ENCODE data around the gene ADARB2. TPM values are rescaled to one million over a fixed set of nuclear protein-coding genes. Genes with fewer than 3 reads are reported as not detected.

The ADARB2 gene
- total and polyA plus RNA-seq, 10 of the 15 experiments (the other 5 are each of a cell fraction or from before 2014, with no cell fraction given), result 0.02 to 4.1 (median 0.76) TPM

- no peaks in the 10 kb centered on the region for H3K9me3 ChIP-seq (replicated peaks; ENCODE audit: control insufficient read depth, insufficient read depth, low read length)
- in situ Hi-C loops (cut with MboI), result no loop called here
- no TSS peak for BruUV-seq (replicated peaks)
- H2AFZ ChIP-seq (ENCODE audit: control insufficient read depth, low read depth, low read length), result no peak overlapping the region
- H3K36me3 ChIP-seq (ENCODE audit: control insufficient read depth in 2 of 2, insufficient read depth in 2 of 2, low read length in 1 of 2), result no peaks in the 10 kb centered on the region
- H3K79me2 ChIP-seq (ENCODE audit: control insufficient read depth, insufficient read depth, low read length), result no peaks in the 10 kb centered on the region
- no peak overlapping the region for H3K27ac ChIP-seq (ENCODE audit: control insufficient read depth, insufficient read depth)
- CTCF ChIA-PET, result no interaction called here
- no peaks in the 10 kb centered on the region for H4K20me1 ChIP-seq (ENCODE audit: control insufficient read depth, insufficient read depth)
- H3K4me3 ChIP-seq, result no peak overlapping the region
- no peak overlapping the region for H3K9ac ChIP-seq (ENCODE audit: control insufficient read depth, insufficient read depth, low read length)
- POLR2A ChIA-PET, result no interaction called here
- intact Hi-C loops (cut with micrococcal nuclease; ENCODE audit: unreplicated experiment), result no loop called here
- H3K4me2 ChIP-seq (ENCODE audit: control insufficient read depth, insufficient read depth), result no peak overlapping the region
- TF ChIP-seq RUNX3 (IDR thresholded peaks at IDR 0.05; ENCODE audit: low read length) (0 out of 2 replicates have a peak, but pooled peaks have one; percentile 8), MAX (IDR thresholded peaks at IDR 0.05; ENCODE audit: low read depth, low read length) (no peak)
- SMC1A ChIA-PET (ENCODE audit: uncharacterized antibody, unreplicated experiment), result interaction anchor here (0.7 kb wide), 1 partner anchor 607 kb away, joined by 3 read pairs; no protein-coding TSS in a partner anchor
- FAIRE-seq (no peak), ATAC-seq (peak; percentile 28; the same call in 2 of the 3 replicates), DNase-seq (ENCODE audit: low read depth, low spot score) (no peak)
- RAD21 ChIA-PET (ENCODE audit: unreplicated experiment), result no interaction called here
- WGBS (ENCODE audit: insufficient coverage, insufficient replicate concordance, low lambda C conversion rate, missing lambda C conversion rate), result 53% methylated on average over 11 of the region's 11 CpGs
- H3K27me3 ChIP-seq (replicated peaks in 1 of 2; ENCODE audit: control insufficient read depth in 2 of 2, insufficient read depth in 2 of 2, low read length in 1 of 2), result no peaks in the 10 kb centered on the region; a peak in 1 of 4 replicates
- no peaks in the 10 kb centered on the region; the same call in 1 of the 2 replicates for H3K4me1 ChIP-seq (ENCODE audit: control insufficient read depth, insufficient read depth, low read length)
Observed at GRCh38 chr10:1609648-1609970, 127.7 kb downstream of the ADARB2 start.

- FAIRE-seq, result no peak
- WGBS (ENCODE audit: insufficient coverage, insufficient replicate concordance, low lambda C conversion rate, missing lambda C conversion rate), result 21% methylated on average over 28 of the region's 28 CpGs
- Histone ChIP-seq H3K27me3 (replicated peaks in 1 of 2; ENCODE audit: control insufficient read depth in 2 of 2, insufficient read depth in 2 of 2, low read length in 1 of 2) (no peaks in the 10 kb centered on the region; a peak in 1 of 4 replicates), H3K36me3 (ENCODE audit: control insufficient read depth in 2 of 2, insufficient read depth in 2 of 2, low read length in 1 of 2) (no peaks in the 10 kb centered on the region), H3K27ac (ENCODE audit: control insufficient read depth, insufficient read depth) (no peak overlapping the region), H2AFZ (ENCODE audit: control insufficient read depth, low read depth, low read length) (no peak overlapping the region), H3K9me3 (replicated peaks; ENCODE audit: control insufficient read depth, insufficient read depth, low read length) (no peaks in the 10 kb centered on the region), H3K9ac (ENCODE audit: control insufficient read depth, insufficient read depth, low read length) (no peak overlapping the region), H3K4me3 (no peak overlapping the region), H3K4me1 (ENCODE audit: control insufficient read depth, insufficient read depth, low read length) (no peaks in the 10 kb centered on the region; the same call in 1 of the 2 replicates), H3K4me2 (ENCODE audit: control insufficient read depth, insufficient read depth) (no peak overlapping the region), H3K79me2 (ENCODE audit: control insufficient read depth, insufficient read depth, low read length) (no peaks in the 10 kb centered on the region), H4K20me1 (ENCODE audit: control insufficient read depth, insufficient read depth) (no peaks in the 10 kb centered on the region)
- no TSS peak for BruUV-seq (replicated peaks)
- ChIA-PET SMC1A (ENCODE audit: uncharacterized antibody, unreplicated experiment) (interaction anchor here (0.7 to 1.0 kb wide), 2 partner anchors 13 to 607 kb away, joined by 3 read pairs; no protein-coding TSS in a partner anchor), CTCF (no interaction called here), POLR2A (no interaction called here), RAD21 (ENCODE audit: unreplicated experiment) (no interaction called here)
- in situ Hi-C loops (cut with MboI), result no loop called here
- intact Hi-C loops (cut with micrococcal nuclease; ENCODE audit: unreplicated experiment), result no loop called here
- ATAC-seq, result peak; percentile 41; the same call in 2 of the 3 replicates
- no peak for DNase-seq (ENCODE audit: low read depth, low spot score)
- TF ChIP-seq KAT2A (conservative IDR thresholded peaks at IDR 0.05; ENCODE audit: control insufficient read depth, low read depth, low read length), result no peak
- TF ChIP-seq MEF2A (IDR thresholded peaks at IDR 0.05; ENCODE audit: insufficient read depth, low read depth, low read length), result no peak
- TF ChIP-seq CREM (IDR thresholded peaks at IDR 0.05; ENCODE audit: low read depth), result no peak
- TF ChIP-seq CREB1 (IDR thresholded peaks at IDR 0.05; ENCODE audit: low read depth), result no peak
- TF ChIP-seq LARP7 (IDR thresholded peaks at IDR 0.05), result no peak
- TF ChIP-seq RCOR1 (conservative IDR thresholded peaks at IDR 0.05; ENCODE audit: low read depth, low read length), result no peak
- TF ChIP-seq ASH2L (IDR thresholded peaks at IDR 0.05; ENCODE audit: borderline replicate concordance, low read depth), result no peak
- TF ChIP-seq USF1 (IDR thresholded peaks at IDR 0.05; ENCODE audit: borderline replicate concordance, extremely low read length, insufficient read depth, low read depth, low read length), result no peak
- no peak for TF ChIP-seq NFIC (IDR thresholded peaks at IDR 0.05; ENCODE audit: low read depth, low read length)
- TF ChIP-seq ZNF592 (IDR thresholded peaks at IDR 0.05), result no peak
Observed at GRCh38 chr10:1608851-1609647, 128.3 kb downstream of the ADARB2 start.

Measured in GM12878 (cell line).